H1 (cell line): ENCODE measurements around the gene NLRP1. TPM values are rescaled to one million over a fixed set of nuclear protein-coding genes. Genes with fewer than 3 reads are reported as not detected.

Source experiments
- CTCF ChIA-PET: fragments of 300-600 bp; sonication (Branson Sonifier 250); formaldehyde crosslinking; loops from one replicate; lab custom pipeline; 2021; ENCODE audit not compliant: partially characterized antibody; lab: Charles Lee
- POLR2A ChIA-PET: fragments of 300-600 bp; sonication (Branson Sonifier 250); formaldehyde crosslinking; loops from one replicate; lab custom pipeline; 2021; ENCODE audit warnings: inconsistent platforms; ENCODE audit not compliant: partially characterized antibody; lab: Charles Lee
- DNase-seq, 2 experiments: peaks; one replicate each; pipeline versions ENCODE4 v3.0.0 to v3.0.0-alpha.2; 2010 to 2022; ENCODE audit warnings: low spot score in 2 of 2, low read depth in 1 of 2, mixed read lengths in 1 of 2
- FAIRE-seq: peaks from 2 replicates; lab custom pipeline; 2011; peaks lifted over from hg19 to GRCh38; lab: Jason Lieb, UNC
- H2AFZ ChIP-seq: 2 replicates; pipeline ENCODE4 v1.8.1; 2012; ENCODE audit warnings: low read length, inconsistent platforms
- H2AK5ac ChIP-seq: 2 replicates; pipeline ENCODE4 v1.6.1; 2013; ENCODE audit warnings: low read depth, low read length
- H2BK120ac ChIP-seq: replicated peaks from 2 replicates; pipeline ENCODE3; 2013; ENCODE audit warnings: low read depth, low read length, inconsistent platforms
- H2BK12ac ChIP-seq: 2 replicates; pipeline ENCODE4 v1.6.1; 2013; ENCODE audit warnings: low read depth, low read length
- H2BK15ac ChIP-seq: 2 replicates; pipeline ENCODE4 v1.6.1; 2013; ENCODE audit warnings: low read length
- H2BK20ac ChIP-seq: 2 replicates; pipeline ENCODE4 v1.6.1; 2013; ENCODE audit warnings: low read length
- H2BK5ac ChIP-seq: 2 replicates; pipeline ENCODE4 v1.6.1; 2013; ENCODE audit warnings: low read depth, low read length
- H3K14ac ChIP-seq: 2 replicates; pipeline ENCODE4 v1.6.1; 2013; ENCODE audit warnings: inconsistent platforms; ENCODE audit not compliant: insufficient read length
- H3K18ac ChIP-seq: 2 replicates; pipeline ENCODE4 v1.6.1; 2013; ENCODE audit warnings: low read length; ENCODE audit errors: extremely low read depth
- H3K23ac ChIP-seq: 2 replicates; pipeline ENCODE4 v1.6.1; 2013; ENCODE audit warnings: inconsistent platforms; ENCODE audit not compliant: insufficient read length
- H3K23me2 ChIP-seq: 2 replicates; pipeline ENCODE4 v1.6.1; 2013; ENCODE audit warnings: low read depth, low read length
- H3K27ac ChIP-seq: 2 replicates; pipeline ENCODE4 v1.6.1; 2011; ENCODE audit warnings: low read depth, low read length, inconsistent platforms
- H3K27me3 ChIP-seq, 4 experiments: replicated peaks in 1 of 4; 1 replicate in 1 of 4; 2 replicates in 3 of 4; pipeline versions ENCODE4 v1.6.1 to v1.8.1; 2011 to 2013; ENCODE audit warnings: low read length in 3 of 4, mild to moderate bottlenecking in 3 of 4, inconsistent platforms in 2 of 4, mixed read lengths in 2 of 4, moderate library complexity in 1 of 4; ENCODE audit not compliant: control insufficient read depth in 3 of 4, insufficient read depth in 3 of 4; ENCODE audit errors: extremely low read depth in 1 of 4
- H3K36me3 ChIP-seq, 4 experiments: 2 replicates each; pipeline versions ENCODE4 v1.6.1 to v1.8.1; 2011 to 2013; ENCODE audit warnings: mild to moderate bottlenecking in 4 of 4, low read length in 3 of 4, moderate library complexity in 2 of 4, control low read depth in 1 of 4, inconsistent platforms in 1 of 4; ENCODE audit not compliant: insufficient read depth in 4 of 4, control insufficient read depth in 2 of 4
- H3K4ac ChIP-seq: replicated peaks from 2 replicates; pipeline ENCODE3; 2013; ENCODE audit warnings: low read length, low read depth, mixed read lengths, inconsistent platforms; ENCODE audit not compliant: insufficient read length
- H3K4me1 ChIP-seq, 4 experiments: replicated peaks in 1 of 4; 1 replicate in 1 of 4; 2 replicates in 3 of 4; pipeline versions ENCODE4 v1.6.1 to v1.8.1; 2011 to 2013; ENCODE audit warnings: low read length in 3 of 4, inconsistent platforms in 2 of 4, mixed read lengths in 1 of 4; ENCODE audit not compliant: insufficient read depth in 4 of 4, control insufficient read depth in 3 of 4
- H3K4me2 ChIP-seq, 2 experiments: 2 replicates each; pipeline versions ENCODE4 v1.6.1 to v1.8.1; 2011 to 2013; ENCODE audit warnings: low read depth in 2 of 2, low read length in 2 of 2, control low read depth in 1 of 2, inconsistent platforms in 1 of 2, mild to moderate bottlenecking in 1 of 2; ENCODE audit not compliant: insufficient read depth in 1 of 2
- H3K4me3 ChIP-seq, 4 experiments: fragments of 200-600, 300-600 bp in 1 of 4; sonication (generic), shearing (Covaris generic), sonication (Bioruptor Twin) in 1 of 4; 2 replicates each; pipeline versions ENCODE4 v1.5.1 to v1.8.1; 2011 to 2016; ENCODE audit warnings: low read length in 4 of 4, low read depth in 3 of 4, control low read depth in 2 of 4, inconsistent platforms in 2 of 4, mild to moderate bottlenecking in 2 of 4, mixed read lengths in 1 of 4, moderate library complexity in 1 of 4; ENCODE audit not compliant: insufficient read depth in 2 of 4; ENCODE audit errors: extremely low read depth in 1 of 4
- H3K56ac ChIP-seq: replicated peaks from 2 replicates; pipeline ENCODE3; 2013; ENCODE audit warnings: low read depth, mild to moderate bottlenecking, mixed read lengths, low read length, inconsistent platforms; ENCODE audit not compliant: insufficient read length
- H3K79me1 ChIP-seq: 2 replicates; pipeline ENCODE4 v1.6.1; 2013; ENCODE audit warnings: low read depth, low read length, control low read depth
- H3K79me2 ChIP-seq, 2 experiments: 2 replicates each; pipeline versions ENCODE4 v1.6.1 to v1.8.1; 2012 to 2013; ENCODE audit warnings: low read length in 2 of 2, mild to moderate bottlenecking in 2 of 2, inconsistent platforms in 1 of 2; ENCODE audit not compliant: insufficient read depth in 2 of 2, control insufficient read depth in 1 of 2
- H3K9ac ChIP-seq, 4 experiments: replicated peaks in 1 of 4; 1 replicate in 1 of 4; 2 replicates in 3 of 4; pipeline versions ENCODE4 v1.6.1 to v1.8.1; 2011 to 2013; ENCODE audit warnings: low read depth in 3 of 4, low read length in 3 of 4, control low read depth in 2 of 4, mild to moderate bottlenecking in 2 of 4, moderate library complexity in 2 of 4, inconsistent platforms in 1 of 4; ENCODE audit errors: extremely low read depth in 1 of 4
- H3K9me3 ChIP-seq, 2 experiments: 2 replicates each; pipeline versions ENCODE4 v1.6.1 to v1.8.1; 2012 to 2013; ENCODE audit warnings: mild to moderate bottlenecking in 2 of 2, moderate library complexity in 2 of 2, control low read depth in 1 of 2, inconsistent platforms in 1 of 2, low read depth in 1 of 2, low read length in 1 of 2, mixed read lengths in 1 of 2; ENCODE audit not compliant: insufficient read depth in 2 of 2
- H4K20me1 ChIP-seq, 2 experiments: replicated peaks in 1 of 2; 2 replicates each; pipeline versions ENCODE3 to v1.8.1; 2011 to 2013; ENCODE audit warnings: inconsistent platforms in 2 of 2, low read length in 2 of 2, mild to moderate bottlenecking in 1 of 2; ENCODE audit not compliant: insufficient read depth in 2 of 2, control insufficient read depth in 1 of 2
- H4K5ac ChIP-seq: 2 replicates; pipeline ENCODE4 v1.6.1; 2013; ENCODE audit warnings: low read length, low read depth, mixed read lengths, inconsistent platforms; ENCODE audit not compliant: insufficient read length
- H4K8ac ChIP-seq: 2 replicates; pipeline ENCODE4 v1.8.0; 2013; ENCODE audit warnings: mild to moderate bottlenecking, moderate library complexity, low read length, inconsistent platforms; ENCODE audit not compliant: insufficient read depth; ENCODE audit errors: extremely low read depth
- H4K91ac ChIP-seq: replicated peaks from 2 replicates; pipeline ENCODE3; 2013; ENCODE audit warnings: low read length, mixed read lengths, inconsistent platforms; ENCODE audit not compliant: insufficient read length
- CREB1 ChIP-seq: IDR thresholded peaks from 2 replicates; pipeline ENCODE4 v1.6.1; 2012; ENCODE audit warnings: inconsistent platforms
- GABPA ChIP-seq: IDR thresholded peaks from 2 replicates; pipeline ENCODE4 v1.6.1; 2011; ENCODE audit warnings: mild to moderate bottlenecking, low read length, moderate library complexity, borderline replicate concordance; ENCODE audit not compliant: insufficient read depth
- HDAC2 ChIP-seq, 2 experiments: fragments of 300-600 bp in 1 of 2; sonication (generic) in 1 of 2; IDR thresholded peaks; 2 replicates each; pipeline ENCODE4 v1.6.1; 2011 to 2012; ENCODE audit warnings: low read depth in 2 of 2, low read length in 2 of 2, mild to moderate bottlenecking in 2 of 2, moderate library complexity in 2 of 2, borderline replicate concordance in 1 of 2, inconsistent platforms in 1 of 2
- PHF8 ChIP-seq: fragments of 200-600 bp; sonication (generic); conservative IDR thresholded peaks from 2 replicates; pipeline ENCODE4 v1.7.1; 2012; ENCODE audit warnings: low read depth, mild to moderate bottlenecking, inconsistent platforms, low read length, moderate library complexity
- POLR2AphosphoS5 ChIP-seq: IDR thresholded peaks from 2 replicates; pipeline ENCODE4 v1.6.1; 2011; ENCODE audit warnings: low read depth, low read length
- SIN3A ChIP-seq, 2 experiments: IDR thresholded peaks in 1 of 2; conservative IDR thresholded peaks in 1 of 2; 2 replicates each; pipeline ENCODE4 v1.6.1; 2011 to 2012; ENCODE audit warnings: low read length in 2 of 2, improper control_type of control experiment in 1 of 2, low read depth in 1 of 2, mild to moderate bottlenecking in 1 of 2
- SP1 ChIP-seq: IDR thresholded peaks from 2 replicates; pipeline ENCODE4 v1.6.1; 2011; ENCODE audit warnings: low read depth, low read length
- SP4 ChIP-seq: IDR thresholded peaks from 2 replicates; pipeline ENCODE4 v1.6.1; 2012; ENCODE audit warnings: low read length, inconsistent platforms
- TAF7 ChIP-seq: optimal IDR thresholded peaks from 2 replicates; pipeline ENCODE3; 2011; ENCODE audit warnings: low read depth, mild to moderate bottlenecking, inconsistent platforms, low read length, moderate library complexity, borderline replicate concordance
- YY1 ChIP-seq: IDR thresholded peaks from 2 replicates; pipeline ENCODE4 v1.6.1; 2011; ENCODE audit warnings: low read depth, mild to moderate bottlenecking, low read length
- WGBS, 2 experiments: shearing (Covaris generic) in 1 of 2; methylation state at CpG; one replicate each; pipeline versions ENCODE4 v1.1.6 to v1.1.7; 2013 to 2015; ENCODE audit warnings: low lambda C conversion rate in 2 of 2, mixed read lengths in 2 of 2, inconsistent platforms in 1 of 2, low coverage in 1 of 2, missing lambda C conversion rate in 1 of 2; ENCODE audit not compliant: insufficient replicate concordance in 2 of 2, insufficient coverage in 1 of 2, insufficient read length in 1 of 2; ENCODE audit errors: extremely low coverage in 1 of 2, missing lambda C conversion rate in 1 of 2; 5-methylcytosine and 5-hydroxymethylcytosine counted together
- polyA plus RNA-seq, 7 experiments: library from polyadenylated mRNA; depleted of rRNA in 3 of 7; stranded (reverse) in 5 of 7; unstranded in 2 of 7; fragments of >200 nt in 5 of 7; fragments of 200-250 nt in 2 of 7; gene quantifications; 1 replicate in 5 of 7; 2 replicates in 1 of 7; 4 replicates in 1 of 7; pipeline versions ENCODE4 v1.2.1 to v1.2.3, GENCODE V29; 2011 to 2013; ENCODE audit warnings: missing spikeins in 2 of 7, mixed read lengths in 2 of 7
- total RNA-seq: library from RNA; stranded (reverse); fragmentation: NEBNext Ultra II Directional; extraction: Animal tissue kit (Norgen Biotek cat#: 25700); gene quantifications from 2 replicates; pipeline ENCODE4 v1.2.1, GENCODE V29; 2021

NLRP1 gene
- total and polyA plus RNA-seq, 2 of the 8 experiments (the other 6 are each of a cell fraction or from before 2014, with no cell fraction given) = 8.6 to 10.4 TPM

GRCh38 chr17:5486206-5487124 is 97.8 kb downstream of the NLRP1 start, which contains the start of gene MIS12:
Gene MIS12 (plus strand): TSS chr17:5486566. CDS start chr17:5488863, 2,297 bp downstream.
- H3K79me1 ChIP-seq = peaks cover 5% of the 10 kb centered on the region; the same call in 1 of the 2 replicates
- H3K14ac ChIP-seq = no peak within 1 kb of the TSS
- DNase-seq (peak; percentile 91 to 94), FAIRE-seq (no peak)
- H3K23me2 ChIP-seq = peaks cover 8% of the 10 kb centered on the region
- no peaks in the 10 kb centered on the region for H3K27me3 ChIP-seq
- H3K36me3 ChIP-seq = peaks cover 5 to 56% (median 31%) of the 10 kb centered on the region in 4 experiments
- H2BK15ac ChIP-seq = 0 out of 2 replicates have a peak within 1 kb of the TSS, but pooled peaks have one; percentile 82
- H2BK120ac ChIP-seq = peak within 1 kb of the TSS; percentile 47
- peak within 1 kb of the TSS; percentile 99 for H3K4ac ChIP-seq
- H4K8ac ChIP-seq = peak within 1 kb of the TSS; percentile 100
- peak within 1 kb of the TSS; percentile 100 for H3K27ac ChIP-seq
- no peak within 1 kb of the TSS for H2BK20ac ChIP-seq
- H2AFZ ChIP-seq = peak within 1 kb of the TSS; percentile 76; the same call in 1 of the 2 replicates
- H3K56ac ChIP-seq = peak within 1 kb of the TSS; percentile 99
- peak within 1 kb of the TSS; percentile 97 for H4K5ac ChIP-seq
- H2BK5ac ChIP-seq = peak within 1 kb of the TSS; percentile 99
- H3K4me2 ChIP-seq = peak within 1 kb of the TSS; percentile 85 to 94
- H3K79me2 ChIP-seq = peaks cover 8 to 67% of the 10 kb centered on the region in 2 experiments
- peaks cover 3 to 13% of the 10 kb centered on the region in 2 experiments for H4K20me1 ChIP-seq
- 0% methylated on average over 59 of the region's 77 CpGs; no CpG with 5 or more reads in 1 of the 2 experiments for WGBS, 2 experiments
- H3K18ac ChIP-seq = peak within 1 kb of the TSS; percentile 86
- peak within 1 kb of the TSS; percentile 79; the same call in 1 of the 2 replicates for H2BK12ac ChIP-seq
- ChIA-PET POLR2A (interaction anchor here (0.7 to 6.2 kb wide), 21 partner anchors 8 to 948 kb away, joined by 3 to 91 read pairs (median 5); partner anchors contain the start of genes AIPL1, C1QBP, DHX33 and NUP88), CTCF (interaction anchor here (0.9 to 1.9 kb wide), 5 partner anchors 9 to 22 kb away, joined by 3 to 7 read pairs (median 4); no protein-coding TSS in a partner anchor)
- peak within 1 kb of the TSS; percentile 94; the same call in 1 of the 2 replicates for H2AK5ac ChIP-seq
- H4K91ac ChIP-seq = peak within 1 kb of the TSS; percentile 96
- no peaks in the 10 kb centered on the region for H3K4me1 ChIP-seq
- no peak within 1 kb of the TSS for H3K23ac ChIP-seq
- peak within 1 kb of the TSS; percentile 96 to 100 (median 100) for H3K9ac ChIP-seq
- H3K4me3 ChIP-seq = peak within 1 kb of the TSS; percentile 96 to 99 (median 98)
- no peaks in the 10 kb centered on the region for H3K9me3 ChIP-seq
- TF ChIP-seq YY1 = 0 out of 2 replicates have a peak, but pooled peaks have one; percentile 21
- peak; percentile 100 for TF ChIP-seq PHF8
- no peak for TF ChIP-seq HDAC2 (IDR thresholded peaks at IDR 0.05; ENCODE audit: borderline replicate concordance in 1 of 2, low read depth in 2 of 2, low read length in 2 of 2)
- peak in 1 of 2 experiments; percentile 65; a peak in 2 of 4 replicates for TF ChIP-seq SIN3A (conservative IDR thresholded peaks at IDR 0.05 in 1 of 2, IDR thresholded peaks at IDR 0.05 in 1 of 2; ENCODE audit: low read depth in 1 of 2, low read length in 2 of 2)
- no peak; the same call in 1 of the 2 replicates for TF ChIP-seq SP4
- TF ChIP-seq SP1 = peak; percentile 71; the same call in 1 of the 2 replicates
- peak; percentile 91 for TF ChIP-seq TAF7
- peak; percentile 98 for TF ChIP-seq POLR2AphosphoS5
- TF ChIP-seq CREB1 = peak; percentile 86
- TF ChIP-seq GABPA = peak; percentile 67; the same call in 1 of the 2 replicates
